Right lobe of liver (tissue), 4 donors: ENCODE data around the gene TLE3.

Experiments
- CTCF ChIP-seq, 4 donors: fragments of 200-600 bp in 3 of 4; fragments of 450-650 bp in 1 of 4; IDR thresholded peaks; one replicate each; pipeline versions ENCODE4 v1.5.1 to v1.8.0; 2016 to 2022; ENCODE audit warnings: antibody characterized with exemption in 4 of 4, mild to moderate bottlenecking in 2 of 4
- POLR2A ChIP-seq: fragments of 450-650 bp; IDR thresholded peaks from one replicate; pipeline ENCODE4 v1.6.1; 2017; ENCODE audit warnings: antibody characterized with exemption, mild to moderate bottlenecking
- donor health status: DM: no; HTN: no; CAD: no.
- donor health status: DM: no; HTN: no; CAD: no.
- donor health status: DM: no; HTN: yes; CAD: no.

GRCh38 chr15:70033529-70034140 is 64.1 kb downstream of the TLE3 start:
- TF ChIP-seq CTCF (IDR thresholded peaks at IDR 0.05) (no peak), POLR2A (no peak)
